22Rv1 (cell line): ENCODE measurements around the gene MPZL2.

Source experiments
- ZFX ChIP-seq: fragments of 450-650 bp; IDR thresholded peaks from 2 replicates; pipeline ENCODE4 v1.6.1; 2017; ENCODE audit warnings: antibody characterized with exemption, borderline replicate concordance
- TF ChIP-seq, protein P1 (sequence below): fragments of 450-650 bp; IDR thresholded peaks from 2 replicates; pipeline ENCODE4 v1.5.1; 2017; ENCODE audit warnings: mild to moderate bottlenecking

DNA sequence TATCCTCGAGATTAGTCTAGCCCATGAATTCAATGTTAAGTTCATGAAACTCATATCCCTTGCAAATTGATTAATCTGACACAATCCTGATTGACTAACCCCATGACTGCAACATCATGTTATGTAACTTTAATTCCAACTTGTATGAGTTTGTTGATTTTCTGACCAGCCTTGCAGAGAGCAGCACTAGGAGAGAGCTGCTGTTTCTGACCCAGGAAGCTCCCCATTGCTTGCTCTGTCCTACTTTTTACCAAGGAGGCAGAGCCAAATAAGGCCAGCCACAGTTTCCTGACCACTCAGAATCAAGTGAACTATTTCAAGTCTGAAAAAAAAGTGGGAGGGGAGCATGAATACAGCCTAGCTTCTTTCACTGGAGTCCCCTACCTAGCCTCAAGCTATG lies 25.2 kb downstream of the MPZL2 start:
- TF ChIP-seq, protein P1, sequence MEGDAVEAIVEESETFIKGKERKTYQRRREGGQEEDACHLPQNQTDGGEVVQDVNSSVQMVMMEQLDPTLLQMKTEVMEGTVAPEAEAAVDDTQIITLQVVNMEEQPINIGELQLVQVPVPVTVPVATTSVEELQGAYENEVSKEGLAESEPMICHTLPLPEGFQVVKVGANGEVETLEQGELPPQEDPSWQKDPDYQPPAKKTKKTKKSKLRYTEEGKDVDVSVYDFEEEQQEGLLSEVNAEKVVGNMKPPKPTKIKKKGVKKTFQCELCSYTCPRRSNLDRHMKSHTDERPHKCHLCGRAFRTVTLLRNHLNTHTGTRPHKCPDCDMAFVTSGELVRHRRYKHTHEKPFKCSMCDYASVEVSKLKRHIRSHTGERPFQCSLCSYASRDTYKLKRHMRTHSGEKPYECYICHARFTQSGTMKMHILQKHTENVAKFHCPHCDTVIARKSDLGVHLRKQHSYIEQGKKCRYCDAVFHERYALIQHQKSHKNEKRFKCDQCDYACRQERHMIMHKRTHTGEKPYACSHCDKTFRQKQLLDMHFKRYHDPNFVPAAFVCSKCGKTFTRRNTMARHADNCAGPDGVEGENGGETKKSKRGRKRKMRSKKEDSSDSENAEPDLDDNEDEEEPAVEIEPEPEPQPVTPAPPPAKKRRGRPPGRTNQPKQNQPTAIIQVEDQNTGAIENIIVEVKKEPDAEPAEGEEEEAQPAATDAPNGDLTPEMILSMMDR, result no peak
- no peak for TF ChIP-seq ZFX
